Gastroesophageal sphincter (tissue), 4 donors: Measurements from ENCODE around the gene TAS2R39. TPM values are rescaled to one million over a fixed set of nuclear protein-coding genes. Genes with fewer than 3 reads are reported as not detected.
A peak's percentile ranks its signal among the peaks of the same experiment; 100 is the strongest.

Experiments
- ATAC-seq: fragments of 150-250 bp; one replicate; pipeline ENCODE4 v1.9.1; 2016; ENCODE audit warnings: mild to moderate bottlenecking, moderate library complexity
- H3K27ac ChIP-seq, 4 donors: fragments of 200-600 bp; sonication (generic) in 3 of 4; 1 replicate in 3 of 4; 2 replicates in 1 of 4; pipeline ENCODE4 v1.5.1; 2016 to 2019
- H3K27me3 ChIP-seq: fragments of 200-600 bp; sonication (generic); one replicate; pipeline ENCODE4 v1.5.1; 2019
- H3K36me3 ChIP-seq, 2 donors: fragments of 200-600 bp; sonication (generic); one replicate each; pipeline ENCODE4 v1.5.1; 2019; ENCODE audit warnings: control low read depth in 1 of 2
- H3K4me1 ChIP-seq, 3 donors: fragments of 200-600 bp; sonication (generic); 1 replicate in 2 of 3; 2 replicates in 1 of 3; pipeline ENCODE4 v1.5.1; 2016 to 2019; ENCODE audit warnings: control low read depth in 2 of 3
- H3K4me3 ChIP-seq, 2 donors: fragments of 200-600 bp; sonication (generic); one replicate each; pipeline ENCODE4 v1.5.1; 2019; ENCODE audit warnings: mild to moderate bottlenecking in 1 of 2, moderate library complexity in 1 of 2
- H3K9me3 ChIP-seq, 3 donors: fragments of 200-600 bp; sonication (generic); one replicate each; pipeline ENCODE4 v1.5.1; 2017 to 2019; ENCODE audit warnings: control low read depth in 2 of 3
- EP300 ChIP-seq: sonication (generic); formaldehyde crosslinking; IDR thresholded peaks from one replicate; pipeline ENCODE4 v1.6.1; 2017; ENCODE audit warnings: antibody characterized with exemption, mild to moderate bottlenecking
- POLR2A ChIP-seq, 2 donors: fragments of 450-650 bp; IDR thresholded peaks; one replicate each; pipeline ENCODE4 v1.6.1; 2017; ENCODE audit warnings: antibody characterized with exemption in 2 of 2, mild to moderate bottlenecking in 2 of 2, moderate library complexity in 1 of 2
- POLR2AphosphoS5 ChIP-seq: sonication (generic); formaldehyde crosslinking; IDR thresholded peaks from one replicate; pipeline ENCODE4 v1.6.1; 2017; ENCODE audit warnings: antibody characterized with exemption
- WGBS, 2 donors: methylation state at CpG; one replicate each; pipeline ENCODE4 v1.1.5; 2018; ENCODE audit warnings: low coverage in 1 of 2; 5-methylcytosine and 5-hydroxymethylcytosine counted together
- total RNA-seq, 4 donors: library from RNA; depleted of rRNA; stranded (reverse); fragments of >200 nt; gene quantifications; one replicate each; pipeline ENCODE4 v1.1.0, GENCODE V29; 2016
- TF ChIP-seq, protein P1 (sequence below), 4 experiments: fragments of 200-600 bp in 2 of 4; fragments of 450-650 bp in 2 of 4; sonication (generic) in 1 of 4; IDR thresholded peaks; one replicate each; pipeline ENCODE4 v1.5.1; 2017 to 2019; ENCODE audit warnings: antibody characterized with exemption in 4 of 4, mild to moderate bottlenecking in 2 of 4, moderate library complexity in 2 of 4

Gene TAS2R39
- total RNA-seq, 4 donors from 2014 or later = not detected

- Histone ChIP-seq H3K4me1 (peaks cover 0 to 13% (median 0%) of the 10 kb centered on the region in 3 donors), H3K36me3 (no peaks in the 10 kb centered on the region), H3K4me3 (no peak overlapping the region), H3K9me3 (no peaks in the 10 kb centered on the region), H3K27ac (peak overlapping the region in 1 of 4 donors; percentile 7), H3K27me3 (no peaks in the 10 kb centered on the region)
- TF ChIP-seq POLR2AphosphoS5 = no peak
- TF ChIP-seq, protein P1, sequence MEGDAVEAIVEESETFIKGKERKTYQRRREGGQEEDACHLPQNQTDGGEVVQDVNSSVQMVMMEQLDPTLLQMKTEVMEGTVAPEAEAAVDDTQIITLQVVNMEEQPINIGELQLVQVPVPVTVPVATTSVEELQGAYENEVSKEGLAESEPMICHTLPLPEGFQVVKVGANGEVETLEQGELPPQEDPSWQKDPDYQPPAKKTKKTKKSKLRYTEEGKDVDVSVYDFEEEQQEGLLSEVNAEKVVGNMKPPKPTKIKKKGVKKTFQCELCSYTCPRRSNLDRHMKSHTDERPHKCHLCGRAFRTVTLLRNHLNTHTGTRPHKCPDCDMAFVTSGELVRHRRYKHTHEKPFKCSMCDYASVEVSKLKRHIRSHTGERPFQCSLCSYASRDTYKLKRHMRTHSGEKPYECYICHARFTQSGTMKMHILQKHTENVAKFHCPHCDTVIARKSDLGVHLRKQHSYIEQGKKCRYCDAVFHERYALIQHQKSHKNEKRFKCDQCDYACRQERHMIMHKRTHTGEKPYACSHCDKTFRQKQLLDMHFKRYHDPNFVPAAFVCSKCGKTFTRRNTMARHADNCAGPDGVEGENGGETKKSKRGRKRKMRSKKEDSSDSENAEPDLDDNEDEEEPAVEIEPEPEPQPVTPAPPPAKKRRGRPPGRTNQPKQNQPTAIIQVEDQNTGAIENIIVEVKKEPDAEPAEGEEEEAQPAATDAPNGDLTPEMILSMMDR (IDR thresholded peaks at IDR 0.05) = no peak
- TF ChIP-seq EP300 = no peak
- no peak for TF ChIP-seq POLR2A (IDR thresholded peaks at IDR 0.05)
- no peak for ATAC-seq
- WGBS, 2 donors = 64 to 69% methylated on average over 5 to 6 of the region's 6 CpGs
These were observed 32.9 kb downstream of the TAS2R39 start for GRCh38 chr7:143216151-143216550.

DNA sequence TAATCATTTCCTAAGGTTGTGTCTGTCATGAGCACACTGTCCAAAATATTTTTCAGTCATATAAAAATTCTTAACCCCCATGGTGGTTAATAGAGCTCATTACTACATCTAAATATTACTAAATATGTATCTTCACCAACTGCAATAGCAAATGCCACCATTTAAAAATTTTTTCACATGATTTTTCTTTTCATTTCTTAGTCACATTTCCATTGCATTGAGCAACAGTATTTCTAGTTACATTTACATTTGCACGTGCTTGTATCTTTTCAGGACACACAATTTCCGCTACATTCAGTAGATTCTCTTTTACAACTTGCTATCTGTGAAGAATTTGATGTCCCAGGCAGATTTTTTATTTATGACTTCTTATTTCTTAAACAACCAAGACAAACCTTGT lies 33.5 kb downstream of the TAS2R39 start:
- Histone ChIP-seq H3K36me3 (no peaks in the 10 kb centered on the region), H3K27me3 (no peaks in the 10 kb centered on the region), H3K9me3 (no peaks in the 10 kb centered on the region), H3K27ac (no peak overlapping the region), H3K4me3 (no peak overlapping the region), H3K4me1 (peaks cover 0 to 13% (median 0%) of the 10 kb centered on the region in 3 donors)
- 88 to 92% methylated on average over 2 of the region's 2 CpGs for WGBS, 2 donors
- TF ChIP-seq POLR2A (IDR thresholded peaks at IDR 0.05) = no peak
- TF ChIP-seq, protein P1 (IDR thresholded peaks at IDR 0.05) = no peak
- no peak for TF ChIP-seq EP300
- no peak for TF ChIP-seq POLR2AphosphoS5
- no peak for ATAC-seq

- 50 to 51% methylated on average over 2 of the region's 2 CpGs for WGBS, 2 donors
- ATAC-seq = no peak
- H3K27me3 ChIP-seq = no peaks in the 10 kb centered on the region
- H3K4me1 ChIP-seq = peaks cover 0 to 13% (median 0%) of the 10 kb centered on the region in 3 donors
- no peaks in the 10 kb centered on the region for H3K36me3 ChIP-seq
- H3K9me3 ChIP-seq = no peaks in the 10 kb centered on the region
- H3K27ac ChIP-seq = no peak overlapping the region
- no peak for TF ChIP-seq POLR2AphosphoS5
- TF ChIP-seq POLR2A (IDR thresholded peaks at IDR 0.05) = no peak
- no peak for TF ChIP-seq EP300
- TF ChIP-seq, protein P1 (IDR thresholded peaks at IDR 0.05) = no peak
- no peak overlapping the region for H3K4me3 ChIP-seq
These were observed 34.6 kb downstream of the TAS2R39 start for GRCh38 chr7:143217806-143218205.

- Histone ChIP-seq H3K27ac (no peak overlapping the region), H3K4me3 (no peak overlapping the region), H3K4me1 (peaks cover 0 to under 1% (median 0%) of the 10 kb centered on the region in 3 donors), H3K9me3 (no peaks in the 10 kb centered on the region), H3K27me3 (no peaks in the 10 kb centered on the region), H3K36me3 (no peaks in the 10 kb centered on the region)
- no peak for ATAC-seq
- TF ChIP-seq POLR2A (IDR thresholded peaks at IDR 0.05) (no peak), EP300 (no peak), POLR2AphosphoS5 (no peak)
- TF ChIP-seq, protein P1 (IDR thresholded peaks at IDR 0.05) = no peak
- WGBS, 2 donors = 65 to 72% methylated on average over 2 of the region's 2 CpGs
These were observed 38.1 kb downstream of the TAS2R39 start for GRCh38 chr7:143221286-143221685.

- TF ChIP-seq POLR2A (IDR thresholded peaks at IDR 0.05) (no peak), EP300 (no peak), POLR2AphosphoS5 (no peak)
- TF ChIP-seq, protein P1 (IDR thresholded peaks at IDR 0.05) = no peak
- ATAC-seq = no peak
- no peak within 1 kb of the TSS for H3K4me3 ChIP-seq
- WGBS, 2 donors = 76% methylated on average over 3 of the region's 3 CpGs; no CpG with 5 or more reads in 1 of the 2 donors
- H3K27me3 ChIP-seq = no peaks in the 10 kb centered on the region
- H3K27ac ChIP-seq = no peak within 1 kb of the TSS
- no peaks in the 10 kb centered on the region for H3K36me3 ChIP-seq
- no peaks in the 10 kb centered on the region for H3K4me1 ChIP-seq
- H3K9me3 ChIP-seq = no peaks in the 10 kb centered on the region
These were observed 38.5 kb downstream of the TAS2R39 start, which contains the start of gene TAS2R40 for GRCh38 chr7:143221737-143222136. Gene TAS2R40, plus strand, starts transcription at chr7:143222037. Its CDS starts 42 bp downstream, at chr7:143222079.
